K562 (cell line): ENCODE measurements around the gene TRIM71. TPM values are rescaled to one million over a fixed set of nuclear protein-coding genes. Genes with fewer than 3 reads are reported as not detected.
A peak's percentile ranks its signal among the peaks of the same experiment; 100 is the strongest.

ENCODE experiments used
- ARID1B ChIP-seq: fragments of 450-650 bp; IDR thresholded peaks from 2 replicates; pipeline ENCODE4 v1.6.1; 2016; ENCODE audit warnings: antibody characterized with exemption, mild to moderate bottlenecking, inconsistent platforms
- CBFB ChIP-seq: sonication (generic); formaldehyde crosslinking; IDR thresholded peaks from 2 replicates; pipeline ENCODE4 v1.4.0; 2020; ENCODE audit warnings: mild to moderate bottlenecking, missing genetic modification reagents
- CREBBP ChIP-seq: IDR thresholded peaks from one replicate; pipeline ENCODE4 v1.6.1; 2012; ENCODE audit warnings: low read depth, mild to moderate bottlenecking, control low read depth, inconsistent platforms, low read length
- ETV5 ChIP-seq: sonication (generic); formaldehyde crosslinking; IDR thresholded peaks from 2 replicates; pipeline ENCODE4 v1.4.0; 2020; ENCODE audit warnings: low read depth, mild to moderate bottlenecking, missing genetic modification reagents
- PTBP1 ChIP-seq: fragments of 200-400 bp; formaldehyde crosslinking; IDR thresholded peaks from 2 replicates; pipeline ENCODE4 v1.6.1; 2017; ENCODE audit warnings: low read depth, low read length
- SMARCB1 ChIP-seq: IDR thresholded peaks from 2 replicates; pipeline ENCODE4 v1.6.1; 2011; ENCODE audit warnings: improper control_type of control experiment, low read depth; ENCODE audit not compliant: insufficient read length
- SMARCC2 ChIP-seq: fragments of 450-650 bp; IDR thresholded peaks from 2 replicates; pipeline ENCODE4 v1.6.1; 2017; ENCODE audit warnings: antibody characterized with exemption, moderate library complexity, mild to moderate bottlenecking, low read depth
- TAF7 ChIP-seq: fragments of 450-650 bp; IDR thresholded peaks from 2 replicates; pipeline ENCODE4 v1.6.1; 2016; ENCODE audit warnings: missing genetic modification characterization, missing compliant biosample characterization
- WHSC1 ChIP-seq: IDR thresholded peaks from one replicate; pipeline ENCODE4 v1.6.1; 2012; ENCODE audit warnings: low read length, control low read depth, inconsistent platforms
- ZC3H8 ChIP-seq: fragments of 450-650 bp; IDR thresholded peaks from 2 replicates; pipeline ENCODE4 v1.6.1; 2017
- ZFP30 ChIP-seq: fragments of 250-450 bp; sonication (Bioruptor Pico); IDR thresholded peaks from 2 replicates; pipeline ENCODE4 v1.8.0; 2022; ENCODE audit warnings: moderate library complexity, mild to moderate bottlenecking, inconsistent platforms, borderline replicate concordance
- ZNF232 ChIP-seq: sonication (generic); formaldehyde crosslinking; IDR thresholded peaks from 2 replicates; pipeline ENCODE4 v1.8.0; 2022; ENCODE audit warnings: mild to moderate bottlenecking, missing genetic modification reagents
- ZNF395 ChIP-seq: fragments of 200-800 bp; sonication (Bioruptor generic); IDR thresholded peaks from 2 replicates; pipeline ENCODE4 v1.6.1; 2017; ENCODE audit warnings: missing genetic modification characterization, missing compliant biosample characterization
- ZNF609 ChIP-seq: sonication (generic); formaldehyde crosslinking; IDR thresholded peaks from 2 replicates; pipeline ENCODE4 v1.8.1; 2023; ENCODE audit warnings: missing genetic modification reagents, mild to moderate bottlenecking, borderline replicate concordance
- polyA plus RNA-seq, 8 experiments: library from polyadenylated mRNA; depleted of rRNA in 4 of 8; stranded (reverse) in 5 of 8; unstranded in 3 of 8; fragments of >200 nt; fragmentation: Nextera tagmentation in 2 of 8; fragmentation: Illumina TruSeq in 1 of 8; extraction: Ambion mirVana in 2 of 8; extraction: Trizol in 1 of 8; gene quantifications; 2 replicates each; pipeline versions ENCODE4 v1.2.1 to v1.2.3, GENCODE V29; 2011 to 2014; ENCODE audit warnings: inconsistent platforms in 1 of 8, missing spikeins in 1 of 8
- total RNA-seq, 7 experiments: library from RNA; depleted of rRNA in 6 of 7; stranded (reverse); fragments of >200 nt in 6 of 7; fragmentation: Illumina TruSeq in 2 of 7; extraction: Trizol in 2 of 7; gene quantifications; 2 replicates each; pipeline versions ENCODE4 v1.2.1 to v1.2.3, GENCODE V29; 2011 to 2021; ENCODE audit warnings: low replicate concordance in 1 of 7
- TF ChIP-seq, protein P1 (sequence below): IDR thresholded peaks from 3 replicates; pipeline ENCODE4 v1.6.1; 2011; ENCODE audit warnings: borderline replicate concordance, mild to moderate bottlenecking, moderate library complexity; ENCODE audit not compliant: insufficient read length; ENCODE audit errors: extremely low read depth
- TF ChIP-seq, protein P2 (sequence below): fragments of 450-650 bp; IDR thresholded peaks from 2 replicates; pipeline ENCODE4 v1.6.1; 2016; ENCODE audit warnings: mild to moderate bottlenecking

Gene TRIM71
- total and polyA plus RNA-seq, 9 of the 15 experiments (the other 6 are each of a cell fraction or from before 2014, with no cell fraction given), result 0.04 to 0.11 TPM; not detected in 7

DNA sequence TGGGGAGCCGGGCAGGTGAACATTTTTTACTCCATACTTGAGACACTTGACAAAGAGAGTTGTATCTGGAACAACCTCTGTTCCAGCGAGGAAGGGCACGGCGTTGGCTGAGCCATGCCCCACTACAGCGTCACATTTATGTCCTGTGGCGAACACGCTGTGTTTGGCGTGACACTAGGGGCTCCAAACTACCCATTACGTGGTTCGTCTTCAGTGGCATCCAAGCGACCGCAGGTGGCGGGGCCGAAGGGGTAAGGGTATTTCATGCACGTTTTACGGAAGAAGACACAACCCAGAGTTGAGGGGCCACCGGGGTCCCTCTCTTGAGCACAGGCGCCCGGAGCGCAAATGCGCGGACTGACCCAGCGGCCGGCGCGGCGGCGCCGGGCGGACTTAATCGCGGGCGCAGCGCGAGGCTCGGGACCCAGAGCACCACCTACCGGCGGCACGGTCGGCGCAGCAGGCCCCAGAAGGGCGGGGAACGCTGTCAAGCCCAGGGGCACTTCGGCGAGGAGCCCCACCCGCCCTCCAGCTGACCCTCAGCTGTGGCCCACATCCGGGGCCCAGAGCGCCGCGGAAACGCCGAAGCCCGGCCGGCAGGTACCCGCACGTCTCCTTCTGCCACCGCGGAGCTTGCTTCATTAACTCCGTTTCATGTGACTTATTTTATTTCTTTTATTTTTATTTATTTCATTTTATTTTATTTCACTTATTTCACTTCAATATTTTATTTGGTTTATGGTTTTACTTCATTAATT is 36.4 kb upstream of the TRIM71 start (continued):
- TF ChIP-seq PTBP1 (no peak), TAF7 (no peak), ETV5 (peak; percentile 71; the same call in 1 of the 2 replicates), ZNF609 (CRISPR knock-in tag) (0 out of 2 replicates have a peak, but pooled peaks have one; percentile 37), ARID1B (no peak; the same call in 1 of the 2 replicates), ZFP30 (CRISPR knock-in tag) (no peak), SMARCB1 (no peak), WHSC1 (no peak), SMARCC2 (no peak), ZNF395 (CRISPR knock-in tag) (no peak), ZNF232 (CRISPR knock-in tag) (no peak), CBFB (CRISPR knock-in tag) (no peak; the same call in 1 of the 2 replicates), CREBBP (no peak), ZC3H8 (no peak)
- TF ChIP-seq, protein P1, sequence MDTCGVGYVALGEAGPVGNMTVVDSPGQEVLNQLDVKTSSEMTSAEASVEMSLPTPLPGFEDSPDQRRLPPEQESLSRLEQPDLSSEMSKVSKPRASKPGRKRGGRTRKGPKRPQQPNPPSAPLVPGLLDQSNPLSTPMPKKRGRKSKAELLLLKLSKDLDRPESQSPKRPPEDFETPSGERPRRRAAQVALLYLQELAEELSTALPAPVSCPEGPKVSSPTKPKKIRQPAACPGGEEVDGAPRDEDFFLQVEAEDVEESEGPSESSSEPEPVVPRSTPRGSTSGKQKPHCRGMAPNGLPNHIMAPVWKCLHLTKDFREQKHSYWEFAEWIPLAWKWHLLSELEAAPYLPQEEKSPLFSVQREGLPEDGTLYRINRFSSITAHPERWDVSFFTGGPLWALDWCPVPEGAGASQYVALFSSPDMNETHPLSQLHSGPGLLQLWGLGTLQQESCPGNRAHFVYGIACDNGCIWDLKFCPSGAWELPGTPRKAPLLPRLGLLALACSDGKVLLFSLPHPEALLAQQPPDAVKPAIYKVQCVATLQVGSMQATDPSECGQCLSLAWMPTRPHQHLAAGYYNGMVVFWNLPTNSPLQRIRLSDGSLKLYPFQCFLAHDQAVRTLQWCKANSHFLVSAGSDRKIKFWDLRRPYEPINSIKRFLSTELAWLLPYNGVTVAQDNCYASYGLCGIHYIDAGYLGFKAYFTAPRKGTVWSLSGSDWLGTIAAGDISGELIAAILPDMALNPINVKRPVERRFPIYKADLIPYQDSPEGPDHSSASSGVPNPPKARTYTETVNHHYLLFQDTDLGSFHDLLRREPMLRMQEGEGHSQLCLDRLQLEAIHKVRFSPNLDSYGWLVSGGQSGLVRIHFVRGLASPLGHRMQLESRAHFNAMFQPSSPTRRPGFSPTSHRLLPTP, result no peak
- TF ChIP-seq, protein P2, sequence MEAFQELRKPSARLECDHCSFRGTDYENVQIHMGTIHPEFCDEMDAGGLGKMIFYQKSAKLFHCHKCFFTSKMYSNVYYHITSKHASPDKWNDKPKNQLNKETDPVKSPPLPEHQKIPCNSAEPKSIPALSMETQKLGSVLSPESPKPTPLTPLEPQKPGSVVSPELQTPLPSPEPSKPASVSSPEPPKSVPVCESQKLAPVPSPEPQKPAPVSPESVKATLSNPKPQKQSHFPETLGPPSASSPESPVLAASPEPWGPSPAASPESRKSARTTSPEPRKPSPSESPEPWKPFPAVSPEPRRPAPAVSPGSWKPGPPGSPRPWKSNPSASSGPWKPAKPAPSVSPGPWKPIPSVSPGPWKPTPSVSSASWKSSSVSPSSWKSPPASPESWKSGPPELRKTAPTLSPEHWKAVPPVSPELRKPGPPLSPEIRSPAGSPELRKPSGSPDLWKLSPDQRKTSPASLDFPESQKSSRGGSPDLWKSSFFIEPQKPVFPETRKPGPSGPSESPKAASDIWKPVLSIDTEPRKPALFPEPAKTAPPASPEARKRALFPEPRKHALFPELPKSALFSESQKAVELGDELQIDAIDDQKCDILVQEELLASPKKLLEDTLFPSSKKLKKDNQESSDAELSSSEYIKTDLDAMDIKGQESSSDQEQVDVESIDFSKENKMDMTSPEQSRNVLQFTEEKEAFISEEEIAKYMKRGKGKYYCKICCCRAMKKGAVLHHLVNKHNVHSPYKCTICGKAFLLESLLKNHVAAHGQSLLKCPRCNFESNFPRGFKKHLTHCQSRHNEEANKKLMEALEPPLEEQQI, result no peak
